D721Med (cell line): Measurements from ENCODE around the gene GALNT14.

ENCODE experiments used
- DNase-seq: peaks from one replicate; pipeline ENCODE4 v3.0.0; 2011; ENCODE audit warnings: low spot score; ENCODE audit not compliant: insufficient read length
- FAIRE-seq: peaks from 2 replicates; lab custom pipeline; 2011; peaks lifted over from hg19 to GRCh38; lab: Jason Lieb, UNC
- TF ChIP-seq, protein P1 (sequence below): IDR thresholded peaks from 2 replicates; pipeline ENCODE4 v1.5.1; 2012; ENCODE audit warnings: mild to moderate bottlenecking, control low read depth; ENCODE audit not compliant: insufficient read depth; ENCODE audit errors: missing control alignments

GALNT14 gene

DNA sequence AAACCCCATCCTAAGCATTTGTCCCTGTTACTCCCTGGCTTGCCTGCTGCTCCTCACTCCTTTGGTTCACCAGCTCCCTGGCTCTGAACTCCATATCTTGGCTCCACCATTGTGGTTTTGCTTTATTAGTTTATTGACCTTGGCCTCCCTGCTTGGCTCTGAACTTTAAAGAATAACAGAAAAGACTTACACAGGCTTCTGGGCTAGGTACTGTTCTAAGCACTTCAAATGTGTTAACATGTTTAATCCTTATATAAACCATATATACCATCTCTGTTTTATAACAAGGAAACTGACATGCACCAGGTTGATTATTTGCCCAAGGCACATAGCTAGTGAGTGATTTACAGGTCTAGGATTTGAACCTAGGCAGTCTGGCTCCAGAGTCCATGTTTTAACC is 181.2 kb downstream of the GALNT14 start:
- no peak for FAIRE-seq

DNA sequence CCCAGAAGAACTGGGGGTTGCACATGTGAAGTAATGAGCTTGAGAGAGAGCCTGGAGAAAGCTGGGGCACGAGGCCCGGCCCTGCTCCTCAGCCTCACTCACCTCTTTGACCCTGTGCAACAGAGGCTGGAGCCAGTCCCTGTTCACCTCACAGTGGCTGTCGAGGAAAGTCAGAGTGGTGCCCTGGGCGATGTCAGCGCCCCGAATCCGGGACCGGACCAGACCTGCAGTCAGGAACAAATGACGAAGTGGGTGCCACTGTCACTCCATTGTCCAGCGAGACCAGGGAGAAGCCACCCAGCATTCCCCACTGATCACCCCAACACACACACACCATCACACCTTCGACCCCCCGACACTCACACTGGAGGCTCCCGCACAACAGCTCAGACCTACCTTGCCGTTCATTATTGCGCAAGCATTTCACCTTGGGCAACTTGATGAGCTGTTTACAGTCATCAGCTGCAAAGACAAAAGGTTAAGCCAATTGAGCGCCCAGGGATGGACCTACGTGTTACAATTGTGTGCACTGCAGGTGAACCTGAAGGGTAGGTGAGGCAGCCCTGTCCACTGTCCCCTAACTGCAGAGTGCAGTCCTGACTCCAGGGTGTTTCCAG is 182.6 kb downstream of the GALNT14 start:
- TF ChIP-seq, protein P1, sequence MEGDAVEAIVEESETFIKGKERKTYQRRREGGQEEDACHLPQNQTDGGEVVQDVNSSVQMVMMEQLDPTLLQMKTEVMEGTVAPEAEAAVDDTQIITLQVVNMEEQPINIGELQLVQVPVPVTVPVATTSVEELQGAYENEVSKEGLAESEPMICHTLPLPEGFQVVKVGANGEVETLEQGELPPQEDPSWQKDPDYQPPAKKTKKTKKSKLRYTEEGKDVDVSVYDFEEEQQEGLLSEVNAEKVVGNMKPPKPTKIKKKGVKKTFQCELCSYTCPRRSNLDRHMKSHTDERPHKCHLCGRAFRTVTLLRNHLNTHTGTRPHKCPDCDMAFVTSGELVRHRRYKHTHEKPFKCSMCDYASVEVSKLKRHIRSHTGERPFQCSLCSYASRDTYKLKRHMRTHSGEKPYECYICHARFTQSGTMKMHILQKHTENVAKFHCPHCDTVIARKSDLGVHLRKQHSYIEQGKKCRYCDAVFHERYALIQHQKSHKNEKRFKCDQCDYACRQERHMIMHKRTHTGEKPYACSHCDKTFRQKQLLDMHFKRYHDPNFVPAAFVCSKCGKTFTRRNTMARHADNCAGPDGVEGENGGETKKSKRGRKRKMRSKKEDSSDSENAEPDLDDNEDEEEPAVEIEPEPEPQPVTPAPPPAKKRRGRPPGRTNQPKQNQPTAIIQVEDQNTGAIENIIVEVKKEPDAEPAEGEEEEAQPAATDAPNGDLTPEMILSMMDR, result no peak
- DNase-seq, result no peak
- no peak for FAIRE-seq

More for the DNA sequence above, 181.2 kb downstream of the GALNT14 start:
- TF ChIP-seq, protein P1, result no peak
- no peak for DNase-seq

DNA sequence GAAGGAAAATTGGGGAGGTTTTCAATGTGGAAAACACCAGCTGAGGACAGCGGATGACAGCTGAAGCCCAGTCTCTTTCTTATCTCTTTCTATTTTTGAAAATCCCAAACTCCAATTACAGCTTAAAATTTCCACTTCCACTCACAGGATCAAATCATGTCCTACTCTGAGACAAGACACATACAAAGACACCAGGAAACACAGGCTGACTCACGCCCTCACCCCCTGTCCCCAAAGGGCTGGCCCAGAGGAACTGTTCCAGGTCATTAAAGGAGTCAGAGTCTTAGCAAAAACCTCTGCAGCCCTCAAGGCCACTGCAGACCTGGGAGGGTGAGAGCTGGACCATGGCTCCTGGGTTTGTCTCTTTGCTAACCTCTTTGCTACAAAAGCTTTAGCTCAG is 187.9 kb downstream of the GALNT14 start:
- DNase-seq (no peak), FAIRE-seq (no peak)
- TF ChIP-seq, protein P1, result no peak

DNA sequence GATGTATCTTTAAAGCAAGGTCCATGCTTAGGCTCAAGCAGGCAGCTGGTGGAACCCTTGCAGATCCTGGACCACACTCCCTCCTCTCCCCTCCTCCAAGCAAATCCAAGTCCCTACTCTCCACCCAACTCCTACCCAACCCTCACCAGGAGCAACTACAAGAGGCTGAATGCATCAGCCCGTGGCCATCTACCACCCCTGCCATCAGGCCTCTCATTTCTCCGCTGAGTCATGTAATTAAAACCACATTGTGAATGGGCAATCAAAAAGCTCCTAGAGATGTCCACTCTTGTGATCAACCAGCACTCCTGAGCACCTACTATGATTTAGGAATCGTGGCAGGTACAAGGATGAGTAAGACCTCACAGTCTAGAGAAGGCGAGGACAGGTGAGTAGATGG is 188.8 kb downstream of the GALNT14 start:
- no peak for DNase-seq
- FAIRE-seq, result no peak
- TF ChIP-seq, protein P1, result no peak

DNA sequence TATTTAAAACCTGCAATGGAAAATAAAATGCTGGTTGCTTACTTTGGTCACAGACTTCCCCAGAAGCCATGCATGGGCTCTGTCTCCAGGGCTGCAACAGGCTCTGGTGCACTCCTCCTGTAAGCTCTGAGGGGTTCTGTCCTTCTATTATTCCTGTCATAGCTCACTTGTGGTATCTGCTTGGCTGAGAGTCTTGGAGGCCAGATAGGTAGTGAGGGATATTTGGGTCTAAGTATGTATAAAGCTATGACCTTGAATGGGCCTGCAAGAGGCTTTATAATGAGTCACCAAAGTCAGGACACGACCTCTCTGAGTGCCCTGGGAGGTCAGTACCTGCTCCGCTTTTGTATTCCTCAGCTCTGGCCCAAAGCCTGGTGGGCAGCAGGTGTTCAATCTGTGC is 189.4 kb downstream of the GALNT14 start:
- FAIRE-seq (no peak), DNase-seq (no peak)
- TF ChIP-seq, protein P1, result no peak

DNA sequence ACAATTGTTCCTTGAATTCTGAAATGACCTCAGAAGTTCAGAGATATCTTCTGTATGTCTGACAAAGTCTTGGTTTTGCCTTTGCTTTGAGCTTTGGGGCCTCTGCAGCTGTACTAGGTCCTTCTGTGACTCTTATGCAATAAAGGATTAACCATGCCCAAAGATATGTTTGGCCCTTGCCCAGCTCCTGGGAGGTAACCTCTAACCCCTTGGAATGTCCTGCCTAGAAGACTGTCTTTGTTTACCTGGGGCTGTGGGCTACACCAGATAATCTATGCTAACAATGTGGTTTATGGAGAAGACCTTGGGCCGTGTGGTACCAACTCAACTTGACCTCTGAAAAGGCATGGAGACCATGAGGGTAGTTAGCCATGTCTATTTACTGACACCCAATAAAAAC is 190.1 kb downstream of the GALNT14 start:
- FAIRE-seq (no peak), DNase-seq (no peak)
- TF ChIP-seq, protein P1, result no peak

DNA sequence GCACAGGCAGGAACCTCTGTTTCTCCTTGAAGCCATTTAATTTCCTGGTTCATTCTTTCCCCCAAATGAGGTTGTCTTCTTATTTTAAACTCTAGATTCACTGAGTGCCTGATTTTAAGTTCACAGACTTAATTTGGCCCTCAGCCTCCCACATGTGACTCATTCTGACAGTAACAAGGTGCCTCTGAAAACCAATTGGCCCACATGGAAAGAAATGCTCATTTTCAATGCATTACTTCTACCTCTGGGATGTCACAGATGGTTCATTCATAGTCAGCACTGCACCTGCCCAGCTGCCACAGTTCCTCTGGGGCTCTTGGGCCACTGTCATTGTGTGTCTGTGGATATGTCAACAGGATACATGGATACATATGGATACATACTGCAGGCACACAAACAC is 190.6 kb downstream of the GALNT14 start:
- TF ChIP-seq, protein P1, result no peak
- FAIRE-seq, result no peak

More for the DNA sequence above, 190.6 kb downstream of the GALNT14 start:
- no peak for DNase-seq
